Loucy (cell line): ENCODE measurements around the gene ADARB2.

Source experiments
- EZH2phosphoT487 ChIP-seq: fragments of 200-600 bp; IDR thresholded peaks from 2 replicates; pipeline ENCODE4 v1.6.1; 2018; ENCODE audit warnings: antibody characterized with exemption, mild to moderate bottlenecking, moderate library complexity, borderline replicate concordance
- TF ChIP-seq, protein P1 (sequence below): fragments of 200-600 bp; sonication (generic); conservative IDR thresholded peaks from 2 replicates; pipeline ENCODE4 v1.5.1; 2014; ENCODE audit warnings: mild to moderate bottlenecking, antibody characterized with exemption, low read length

DNA sequence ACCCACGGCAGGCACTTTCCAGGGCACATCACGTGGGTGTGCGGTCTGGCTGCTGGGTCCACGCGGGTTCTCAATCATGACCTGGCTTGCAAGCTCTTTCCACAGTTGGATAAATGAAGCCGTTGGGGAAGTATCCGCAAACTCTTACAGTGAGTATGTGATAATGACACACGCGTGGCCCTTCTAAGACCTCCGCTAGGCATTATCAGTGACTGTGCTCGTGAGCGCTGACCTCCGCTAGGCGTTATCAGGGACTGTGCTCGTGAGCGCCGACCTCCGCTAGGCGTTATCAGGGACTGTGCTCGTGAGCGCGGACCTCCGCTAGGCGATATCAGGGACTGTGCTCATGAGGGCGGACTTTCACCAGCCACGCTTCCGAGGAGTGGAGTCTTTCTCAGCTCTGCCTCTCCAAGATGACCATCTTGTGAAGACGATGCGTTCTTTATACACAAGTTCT is 574.1 kb downstream of the ADARB2 start:
- TF ChIP-seq, protein P1, sequence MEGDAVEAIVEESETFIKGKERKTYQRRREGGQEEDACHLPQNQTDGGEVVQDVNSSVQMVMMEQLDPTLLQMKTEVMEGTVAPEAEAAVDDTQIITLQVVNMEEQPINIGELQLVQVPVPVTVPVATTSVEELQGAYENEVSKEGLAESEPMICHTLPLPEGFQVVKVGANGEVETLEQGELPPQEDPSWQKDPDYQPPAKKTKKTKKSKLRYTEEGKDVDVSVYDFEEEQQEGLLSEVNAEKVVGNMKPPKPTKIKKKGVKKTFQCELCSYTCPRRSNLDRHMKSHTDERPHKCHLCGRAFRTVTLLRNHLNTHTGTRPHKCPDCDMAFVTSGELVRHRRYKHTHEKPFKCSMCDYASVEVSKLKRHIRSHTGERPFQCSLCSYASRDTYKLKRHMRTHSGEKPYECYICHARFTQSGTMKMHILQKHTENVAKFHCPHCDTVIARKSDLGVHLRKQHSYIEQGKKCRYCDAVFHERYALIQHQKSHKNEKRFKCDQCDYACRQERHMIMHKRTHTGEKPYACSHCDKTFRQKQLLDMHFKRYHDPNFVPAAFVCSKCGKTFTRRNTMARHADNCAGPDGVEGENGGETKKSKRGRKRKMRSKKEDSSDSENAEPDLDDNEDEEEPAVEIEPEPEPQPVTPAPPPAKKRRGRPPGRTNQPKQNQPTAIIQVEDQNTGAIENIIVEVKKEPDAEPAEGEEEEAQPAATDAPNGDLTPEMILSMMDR: no peak
- TF ChIP-seq EZH2phosphoT487: no peak
